Breast epithelium (tissue), 4 donors: ENCODE measurements around the gene CLNK. TPM values are rescaled to one million over a fixed set of nuclear protein-coding genes. Genes with fewer than 3 reads are reported as not detected.

ENCODE experiments used
- DNase-seq, 2 donors: peaks; one replicate each; pipeline ENCODE4 v3.0.0-alpha.2; 2019; ENCODE audit warnings: low spot score in 2 of 2
- H3K27ac ChIP-seq, 2 donors: fragments of 200-600 bp; sonication (generic) in 1 of 2; one replicate each; pipeline ENCODE4 v1.5.1; 2016 to 2019; ENCODE audit warnings: mild to moderate bottlenecking in 1 of 2
- H3K27me3 ChIP-seq, 2 donors: fragments of 200-600 bp; sonication (generic) in 1 of 2; one replicate each; pipeline versions ENCODE4 v1.5.1 to v1.6.0; 2017 to 2019; ENCODE audit warnings: control low read depth in 1 of 2, mild to moderate bottlenecking in 1 of 2
- H3K36me3 ChIP-seq: fragments of 200-600 bp; one replicate; pipeline ENCODE4 v1.5.1; 2019
- H3K4me1 ChIP-seq, 2 donors: fragments of 200-600 bp; sonication (generic); one replicate each; pipeline ENCODE4 v1.5.1; 2016 to 2019; ENCODE audit warnings: control low read depth in 1 of 2
- H3K4me3 ChIP-seq, 3 donors: fragments of 200-600 bp; sonication (generic); 1 replicate in 2 of 3; 2 replicates in 1 of 3; pipeline ENCODE4 v1.5.1; 2016 to 2019; ENCODE audit warnings: mild to moderate bottlenecking in 3 of 3, moderate library complexity in 2 of 3
- H3K9me3 ChIP-seq, 2 donors: fragments of 200-600 bp; sonication (generic) in 1 of 2; one replicate each; pipeline ENCODE4 v1.5.1; 2016 to 2019; ENCODE audit warnings: control low read depth in 1 of 2
- CTCF ChIP-seq, 3 donors: fragments of 450-650 bp; IDR thresholded peaks; one replicate each; pipeline ENCODE4 v1.5.1; 2016 to 2017; ENCODE audit warnings: antibody characterized with exemption in 3 of 3, mild to moderate bottlenecking in 3 of 3, moderate library complexity in 3 of 3
- POLR2A ChIP-seq: fragments of 450-650 bp; IDR thresholded peaks from one replicate; pipeline ENCODE4 v1.6.1; 2016; ENCODE audit warnings: antibody characterized with exemption, mild to moderate bottlenecking, moderate library complexity
- POLR2AphosphoS5 ChIP-seq, 3 donors: sonication (generic); formaldehyde crosslinking; IDR thresholded peaks; one replicate each; pipeline ENCODE4 v1.6.1; 2017; ENCODE audit warnings: antibody characterized with exemption in 3 of 3
- intact Hi-C: fragments of 100-400 bp; cut with DNase I; formaldehyde crosslinking; loops from one replicate; pipeline ENCODE4 v1.15.1; 2023; ENCODE audit warnings: low total_unique reads
- total RNA-seq, 3 donors: library from RNA; depleted of rRNA; stranded (reverse); fragments of >200 nt; gene quantifications; one replicate each; pipeline ENCODE4 v1.1.0, GENCODE V29; 2016

Gene CLNK
- total RNA-seq, 3 donors from 2014 or later = under 0.01 TPM; not detected in 2

- TF ChIP-seq POLR2AphosphoS5 (IDR thresholded peaks at IDR 0.05) (no peak), CTCF (IDR thresholded peaks at IDR 0.05) (no peak), POLR2A (no peak)
- intact Hi-C loops = no loop called here
- Histone ChIP-seq H3K4me1 (no peaks in the 10 kb centered on the region), H3K27me3 (peaks cover 0 to 6% of the 10 kb centered on the region in 2 donors), H3K9me3 (no peaks in the 10 kb centered on the region), H3K27ac (no peak overlapping the region), H3K4me3 (no peak overlapping the region), H3K36me3 (no peaks in the 10 kb centered on the region)
- DNase-seq = no peak
Measured at GRCh38 chr4:10535912-10536311, 148.7 kb downstream of the CLNK start.

DNA sequence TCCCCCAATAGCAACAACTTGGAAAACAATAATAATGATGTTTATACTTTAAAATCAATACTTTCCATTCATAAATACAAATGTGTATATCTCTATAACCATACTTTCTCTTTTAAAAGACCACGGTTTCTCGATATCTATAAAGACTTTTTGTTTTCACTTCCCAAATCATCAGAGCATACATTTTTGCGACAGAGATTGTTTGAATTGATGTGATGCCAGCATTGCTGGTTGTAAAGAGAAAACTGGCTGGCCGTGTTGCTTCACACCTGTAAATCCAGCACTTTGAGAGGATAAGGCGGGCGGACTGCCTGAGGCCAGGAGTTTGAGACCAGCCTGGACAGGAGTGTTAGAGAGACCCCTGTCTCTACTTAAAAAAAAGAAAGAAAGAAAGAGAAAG lies 149.7 kb downstream of the CLNK start:
- DNase-seq = no peak
- H3K36me3 ChIP-seq = no peaks in the 10 kb centered on the region
- no peak overlapping the region for H3K4me3 ChIP-seq
- intact Hi-C loops = no loop called here
- no peak overlapping the region for H3K27ac ChIP-seq
- H3K27me3 ChIP-seq = peaks cover 0 to 6% of the 10 kb centered on the region in 2 donors
- H3K9me3 ChIP-seq = no peaks in the 10 kb centered on the region
- TF ChIP-seq CTCF (IDR thresholded peaks at IDR 0.05) = no peak
- TF ChIP-seq POLR2A = no peak
- TF ChIP-seq POLR2AphosphoS5 (IDR thresholded peaks at IDR 0.05) = no peak
- H3K4me1 ChIP-seq = no peaks in the 10 kb centered on the region

- no peak overlapping the region for H3K4me3 ChIP-seq
- DNase-seq = no peak
- no peaks in the 10 kb centered on the region for H3K36me3 ChIP-seq
- no peaks in the 10 kb centered on the region for H3K9me3 ChIP-seq
- H3K27ac ChIP-seq = no peak overlapping the region
- intact Hi-C loops = no loop called here
- no peaks in the 10 kb centered on the region for H3K4me1 ChIP-seq
- H3K27me3 ChIP-seq = peaks cover 0 to 6% of the 10 kb centered on the region in 2 donors
- TF ChIP-seq CTCF (IDR thresholded peaks at IDR 0.05) (no peak), POLR2A (no peak), POLR2AphosphoS5 (IDR thresholded peaks at IDR 0.05) (no peak)
Measured at GRCh38 chr4:10532155-10532554, 152.4 kb downstream of the CLNK start.

GRCh38 chr4:10530137-10530786 lies 154.3 kb downstream of the CLNK start:
- no peak overlapping the region for H3K27ac ChIP-seq
- intact Hi-C loops = no loop called here
- no peak for DNase-seq

More at GRCh38 chr4:10530137-10530786, 154.3 kb downstream of the CLNK start:
- H3K9me3 ChIP-seq = no peaks in the 10 kb centered on the region
- no peaks in the 10 kb centered on the region for H3K4me1 ChIP-seq
- no peaks in the 10 kb centered on the region for H3K36me3 ChIP-seq
- H3K27me3 ChIP-seq = peaks cover 0 to 6% of the 10 kb centered on the region in 2 donors
- no peak overlapping the region for H3K4me3 ChIP-seq
- no peak for TF ChIP-seq CTCF (IDR thresholded peaks at IDR 0.05)
- no peak for TF ChIP-seq POLR2AphosphoS5 (IDR thresholded peaks at IDR 0.05)
